Esophagus muscularis mucosa (tissue), 4 donors: ENCODE data around the gene CDKN2B-AS1.

Experiments used
- EP300 ChIP-seq: sonication (generic); formaldehyde crosslinking; IDR thresholded peaks from one replicate; pipeline ENCODE4 v1.6.1; 2017; ENCODE audit warnings: antibody characterized with exemption
- POLR2A ChIP-seq: fragments of 450-650 bp; IDR thresholded peaks from one replicate; pipeline ENCODE4 v1.6.1; 2017; ENCODE audit warnings: antibody characterized with exemption, moderate library complexity, mild to moderate bottlenecking, low read depth
- POLR2AphosphoS5 ChIP-seq, 2 donors: sonication (generic); formaldehyde crosslinking; IDR thresholded peaks; one replicate each; pipeline ENCODE4 v1.6.1; 2017; ENCODE audit warnings: antibody characterized with exemption in 2 of 2
- TF ChIP-seq, protein P1 (sequence below), 3 experiments: fragments of 200-600 bp in 2 of 3; fragments of 450-650 bp in 1 of 3; sonication (generic) in 2 of 3; IDR thresholded peaks; one replicate each; pipeline ENCODE4 v1.5.1; 2017 to 2019; ENCODE audit warnings: antibody characterized with exemption in 3 of 3, mild to moderate bottlenecking in 2 of 3, moderate library complexity in 1 of 3

DNA sequence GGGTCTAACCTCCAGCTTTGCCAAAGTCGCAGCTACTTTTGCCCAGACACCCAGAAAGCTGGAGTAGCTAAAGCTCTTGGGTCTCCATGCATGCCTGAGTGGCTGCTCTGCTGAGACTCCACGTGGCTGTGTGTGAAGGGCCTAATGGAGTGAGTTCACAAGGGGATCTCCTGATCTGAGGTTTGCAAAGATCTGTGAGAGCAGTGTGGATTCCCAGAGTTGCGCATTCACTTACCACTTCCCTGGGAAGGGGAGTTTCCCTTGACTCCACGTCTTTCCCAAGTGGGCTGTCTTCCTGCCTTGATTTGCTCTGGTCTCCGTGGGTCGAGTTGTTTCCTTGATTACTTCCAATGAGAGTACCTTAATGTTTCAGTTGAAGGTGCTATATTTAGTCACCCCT is 32.1 kb downstream of the CDKN2B-AS1 start:
- TF ChIP-seq, protein P1, sequence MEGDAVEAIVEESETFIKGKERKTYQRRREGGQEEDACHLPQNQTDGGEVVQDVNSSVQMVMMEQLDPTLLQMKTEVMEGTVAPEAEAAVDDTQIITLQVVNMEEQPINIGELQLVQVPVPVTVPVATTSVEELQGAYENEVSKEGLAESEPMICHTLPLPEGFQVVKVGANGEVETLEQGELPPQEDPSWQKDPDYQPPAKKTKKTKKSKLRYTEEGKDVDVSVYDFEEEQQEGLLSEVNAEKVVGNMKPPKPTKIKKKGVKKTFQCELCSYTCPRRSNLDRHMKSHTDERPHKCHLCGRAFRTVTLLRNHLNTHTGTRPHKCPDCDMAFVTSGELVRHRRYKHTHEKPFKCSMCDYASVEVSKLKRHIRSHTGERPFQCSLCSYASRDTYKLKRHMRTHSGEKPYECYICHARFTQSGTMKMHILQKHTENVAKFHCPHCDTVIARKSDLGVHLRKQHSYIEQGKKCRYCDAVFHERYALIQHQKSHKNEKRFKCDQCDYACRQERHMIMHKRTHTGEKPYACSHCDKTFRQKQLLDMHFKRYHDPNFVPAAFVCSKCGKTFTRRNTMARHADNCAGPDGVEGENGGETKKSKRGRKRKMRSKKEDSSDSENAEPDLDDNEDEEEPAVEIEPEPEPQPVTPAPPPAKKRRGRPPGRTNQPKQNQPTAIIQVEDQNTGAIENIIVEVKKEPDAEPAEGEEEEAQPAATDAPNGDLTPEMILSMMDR (IDR thresholded peaks at IDR 0.05): no peak
- TF ChIP-seq EP300: no peak
- no peak for TF ChIP-seq POLR2A
- TF ChIP-seq POLR2AphosphoS5 (IDR thresholded peaks at IDR 0.05): no peak
